RWPE2 (cell line): ENCODE results near the gene TCF12.

Source experiments
- ATAC-seq: fragments of 200-7000 bp; cut with Tn5 transposase; 3 replicates; pipeline ENCODE4 v1.9.1; 2021; ENCODE audit warnings: low read depth
- DNase-seq: peaks from one replicate; pipeline ENCODE4 v3.0.0-alpha.2; 2020; ENCODE audit warnings: low spot score
- H3K27ac ChIP-seq: fragments of 450-650 bp; 2 replicates; pipeline ENCODE4 v1.5.1; 2017; ENCODE audit warnings: mild to moderate bottlenecking; ENCODE audit not compliant: poor library complexity, severe bottlenecking
- H3K27me3 ChIP-seq: fragments of 250-450 bp; sonication (Bioruptor Pico); 2 replicates; pipeline ENCODE4 v1.5.1; 2021; ENCODE audit warnings: mild to moderate bottlenecking, moderate library complexity; ENCODE audit not compliant: insufficient read depth, poor library complexity, severe bottlenecking
- H3K36me3 ChIP-seq: fragments of 250-450 bp; sonication (Bioruptor Pico); 2 replicates; pipeline ENCODE4 v1.5.1; 2020; ENCODE audit warnings: low read depth, mild to moderate bottlenecking, moderate library complexity
- H3K4me1 ChIP-seq: fragments of 250-450 bp; sonication (Bioruptor Pico); 2 replicates; pipeline ENCODE4 v1.5.1; 2021; ENCODE audit warnings: mild to moderate bottlenecking, moderate library complexity; ENCODE audit not compliant: insufficient read depth, poor library complexity, severe bottlenecking
- H3K4me3 ChIP-seq: fragments of 250-450 bp; sonication (Bioruptor Pico); 2 replicates; pipeline ENCODE4 v1.5.1; 2021; ENCODE audit warnings: mild to moderate bottlenecking, moderate library complexity; ENCODE audit not compliant: severe bottlenecking
- H3K9me3 ChIP-seq: fragments of 250-450 bp; sonication (Bioruptor Pico); 2 replicates; pipeline ENCODE4 v1.5.1; 2021; ENCODE audit warnings: mild to moderate bottlenecking, moderate library complexity; ENCODE audit not compliant: severe bottlenecking
- TF ChIP-seq, protein P1 (sequence below): fragments of 450-650 bp; IDR thresholded peaks from one replicate; pipeline ENCODE4 v1.5.1; 2017; ENCODE audit warnings: mild to moderate bottlenecking, moderate library complexity; ENCODE audit not compliant: poor library complexity, severe bottlenecking

Gene TCF12

DNA sequence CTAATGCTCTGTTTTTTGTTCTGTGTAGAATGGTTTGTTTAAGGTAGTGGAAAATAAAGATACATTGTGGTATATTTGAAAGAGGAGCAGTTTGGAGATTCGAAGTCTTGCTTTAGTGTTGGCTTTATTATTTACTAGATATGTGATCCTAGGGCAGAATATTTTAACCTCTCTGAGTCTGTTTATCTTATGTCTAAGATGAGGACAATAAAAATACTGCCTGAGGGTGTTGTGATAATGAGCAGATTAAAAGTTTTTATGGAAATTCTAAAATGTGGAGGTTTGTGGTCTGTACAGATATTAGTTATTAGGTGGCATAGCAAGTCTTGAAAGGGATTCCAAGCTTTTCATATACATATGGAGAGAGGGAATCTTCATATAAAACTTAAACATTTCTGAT is 15.0 kb downstream of the TCF12 start:
- TF ChIP-seq, protein P1, sequence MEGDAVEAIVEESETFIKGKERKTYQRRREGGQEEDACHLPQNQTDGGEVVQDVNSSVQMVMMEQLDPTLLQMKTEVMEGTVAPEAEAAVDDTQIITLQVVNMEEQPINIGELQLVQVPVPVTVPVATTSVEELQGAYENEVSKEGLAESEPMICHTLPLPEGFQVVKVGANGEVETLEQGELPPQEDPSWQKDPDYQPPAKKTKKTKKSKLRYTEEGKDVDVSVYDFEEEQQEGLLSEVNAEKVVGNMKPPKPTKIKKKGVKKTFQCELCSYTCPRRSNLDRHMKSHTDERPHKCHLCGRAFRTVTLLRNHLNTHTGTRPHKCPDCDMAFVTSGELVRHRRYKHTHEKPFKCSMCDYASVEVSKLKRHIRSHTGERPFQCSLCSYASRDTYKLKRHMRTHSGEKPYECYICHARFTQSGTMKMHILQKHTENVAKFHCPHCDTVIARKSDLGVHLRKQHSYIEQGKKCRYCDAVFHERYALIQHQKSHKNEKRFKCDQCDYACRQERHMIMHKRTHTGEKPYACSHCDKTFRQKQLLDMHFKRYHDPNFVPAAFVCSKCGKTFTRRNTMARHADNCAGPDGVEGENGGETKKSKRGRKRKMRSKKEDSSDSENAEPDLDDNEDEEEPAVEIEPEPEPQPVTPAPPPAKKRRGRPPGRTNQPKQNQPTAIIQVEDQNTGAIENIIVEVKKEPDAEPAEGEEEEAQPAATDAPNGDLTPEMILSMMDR: no peak
- Histone ChIP-seq H3K36me3 (peaks cover 16% of the 10 kb centered on the region), H3K4me1 (peaks cover 27% of the 10 kb centered on the region), H3K4me3 (no peak overlapping the region), H3K27ac (no peak overlapping the region), H3K27me3 (no peaks in the 10 kb centered on the region), H3K9me3 (no peaks in the 10 kb centered on the region)
- DNase-seq (no peak), ATAC-seq (no peak)

DNA sequence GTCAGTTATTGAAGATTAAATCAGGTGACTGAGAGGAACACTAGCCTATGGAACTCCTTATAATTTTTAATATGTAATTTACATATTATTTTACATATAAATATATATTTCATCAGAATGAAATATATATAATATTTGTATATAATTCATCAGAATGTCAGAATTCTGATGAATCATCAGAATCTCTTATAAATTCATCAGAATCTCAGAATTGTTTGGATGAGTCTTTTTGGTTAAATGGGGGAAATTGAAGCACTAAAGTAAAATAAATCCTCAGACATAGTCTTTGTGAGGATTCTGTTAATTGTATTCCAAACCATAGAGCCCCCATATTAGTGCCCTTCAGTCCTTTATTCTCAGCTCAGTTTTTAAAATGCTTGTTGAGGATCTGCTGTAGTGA is 15.4 kb downstream of the TCF12 start:
- Histone ChIP-seq H3K27ac (no peak overlapping the region), H3K27me3 (no peaks in the 10 kb centered on the region), H3K4me3 (no peak overlapping the region), H3K4me1 (peaks cover 23% of the 10 kb centered on the region), H3K36me3 (peaks cover 16% of the 10 kb centered on the region; the same call in 1 of the 2 replicates), H3K9me3 (no peaks in the 10 kb centered on the region)
- TF ChIP-seq, protein P1: no peak
- DNase-seq (no peak), ATAC-seq (no peak)

DNA sequence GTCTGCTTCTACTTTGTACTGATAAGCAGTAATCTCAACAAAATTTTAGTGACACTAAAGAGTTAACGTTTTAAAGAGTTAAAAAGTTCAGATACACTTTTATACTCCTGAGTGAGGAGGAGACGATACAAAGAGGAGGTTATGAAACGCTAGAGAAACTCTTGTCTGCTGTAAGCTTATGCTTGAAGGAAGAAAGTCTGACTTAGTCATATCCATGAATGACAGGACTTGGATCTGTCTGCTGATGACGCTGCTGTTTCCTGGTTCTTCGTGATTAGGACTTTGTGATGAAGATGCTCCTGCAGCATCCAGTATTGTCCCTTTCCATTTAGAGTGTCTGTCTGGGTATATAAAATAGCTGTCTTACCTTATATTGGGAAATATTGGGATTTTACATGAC is 15.8 kb downstream of the TCF12 start:
- TF ChIP-seq, protein P1: no peak

DNA sequence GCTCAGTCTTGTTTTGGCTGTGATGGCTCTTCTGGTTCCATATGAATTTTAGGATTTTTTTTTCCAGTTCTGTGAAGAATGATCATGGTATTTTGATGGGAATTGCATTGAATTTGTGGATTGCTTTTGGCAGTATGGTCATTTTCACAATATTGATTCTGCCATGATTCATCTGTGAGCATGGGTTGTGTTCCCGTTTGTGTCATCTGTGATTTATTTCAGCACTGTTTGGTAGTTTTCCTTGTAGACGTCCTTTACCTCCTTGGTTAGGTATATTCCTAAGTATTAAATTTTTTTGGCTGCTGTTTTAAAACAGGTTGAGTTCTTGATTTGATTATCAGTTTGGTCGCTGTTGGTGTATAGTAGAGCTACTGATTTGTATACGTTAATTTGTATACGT is 18.5 kb downstream of the TCF12 start:
- H3K4me1 ChIP-seq: peaks cover 14% of the 10 kb centered on the region
- ATAC-seq (peak; percentile 46; the same call in 1 of the 3 replicates), DNase-seq (no peak)
- no peak overlapping the region for H3K4me3 ChIP-seq
- TF ChIP-seq, protein P1: no peak
- H3K27ac ChIP-seq: no peak overlapping the region
- H3K9me3 ChIP-seq: no peaks in the 10 kb centered on the region
- H3K36me3 ChIP-seq: peaks cover 16% of the 10 kb centered on the region; the same call in 1 of the 2 replicates
- no peaks in the 10 kb centered on the region for H3K27me3 ChIP-seq

More for the DNA sequence above, 15.8 kb downstream of the TCF12 start:
- Histone ChIP-seq H3K9me3 (no peaks in the 10 kb centered on the region), H3K36me3 (peaks cover 16% of the 10 kb centered on the region; the same call in 1 of the 2 replicates), H3K4me1 (peaks cover 18% of the 10 kb centered on the region), H3K27me3 (no peaks in the 10 kb centered on the region), H3K4me3 (no peak overlapping the region), H3K27ac (no peak overlapping the region)
- DNase-seq (no peak), ATAC-seq (peak; percentile 49; the same call in 2 of the 3 replicates)

DNA sequence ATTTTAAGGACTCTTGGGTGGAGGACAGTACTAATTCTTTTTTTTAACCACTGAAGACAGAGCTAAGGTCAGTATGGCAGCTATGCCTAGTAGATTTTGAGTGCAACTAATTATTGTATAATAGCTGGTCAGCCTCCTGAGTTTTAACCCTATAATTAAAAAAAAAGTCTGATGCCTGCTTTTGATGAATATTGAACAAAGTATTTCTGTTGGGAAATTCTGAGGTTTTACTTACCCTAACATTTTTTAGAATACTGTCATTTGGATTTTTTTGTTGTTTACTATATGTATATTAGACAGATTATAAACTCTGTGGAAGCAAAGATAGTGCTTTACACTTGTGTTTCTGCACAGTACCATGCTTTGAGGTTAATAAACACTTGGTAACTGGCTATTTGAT is 20.8 kb downstream of the TCF12 start:
- Histone ChIP-seq H3K36me3 (peaks cover 21% of the 10 kb centered on the region), H3K4me3 (no peak overlapping the region), H3K27ac (no peak overlapping the region), H3K9me3 (no peaks in the 10 kb centered on the region), H3K27me3 (no peaks in the 10 kb centered on the region), H3K4me1 (peaks cover 18% of the 10 kb centered on the region)
- TF ChIP-seq, protein P1: no peak
- DNase-seq (no peak), ATAC-seq (no peak)
